Embryonic facial prominence (tissue), 1 donor: ENCODE measurements around the gene UBE2E2.
"Not testable (repeated sequence)": the region's sequence is repeated elsewhere in the genome, so short reads cannot be mapped to it uniquely, and the experiment has no call there.

Source experiments
- DNase-seq: peaks from one replicate; pipeline ENCODE4 v3.0.0-alpha.2; 2016; ENCODE audit errors: extremely low spot score

The UBE2E2 gene

DNA sequence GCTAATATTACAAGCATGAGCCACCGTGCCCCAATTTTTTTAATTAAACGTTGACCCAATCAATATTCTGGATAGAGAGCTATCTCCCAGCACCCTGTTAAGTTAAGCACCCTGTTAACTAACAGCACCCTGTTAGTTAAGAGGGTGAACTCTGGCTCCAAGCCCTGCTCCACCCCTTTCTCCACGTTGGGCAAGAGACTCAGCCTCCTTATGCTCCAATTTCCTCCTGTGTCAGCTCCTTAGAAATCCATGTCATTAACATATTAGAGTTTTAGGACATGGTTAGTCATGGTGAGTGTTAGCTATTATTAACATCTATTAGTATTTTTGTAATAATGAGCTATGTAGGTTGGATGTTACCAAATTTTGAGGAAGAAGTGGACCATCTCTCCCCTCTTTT lies 385.4 kb downstream of the UBE2E2 start:
- no peak for DNase-seq

DNA sequence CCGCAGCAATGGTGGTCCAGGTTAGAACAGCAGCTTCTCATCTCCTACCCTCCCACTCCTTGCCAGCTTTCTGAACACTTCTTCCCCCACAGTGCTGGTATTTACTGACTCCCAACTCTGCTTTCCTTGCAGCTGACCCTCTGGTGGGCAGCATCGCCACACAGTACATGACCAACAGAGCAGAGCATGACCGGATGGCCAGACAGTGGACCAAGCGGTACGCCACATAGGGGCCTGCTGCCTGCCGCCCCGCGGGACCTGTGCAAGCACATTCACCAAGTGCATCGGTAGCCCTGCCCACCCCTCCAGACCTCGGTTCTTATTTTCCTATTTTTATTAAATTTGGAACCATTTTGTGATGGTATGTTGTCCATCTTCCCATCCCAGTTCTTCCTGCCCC lies 386.5 kb downstream of the UBE2E2 start:
- no peak for DNase-seq

DNA sequence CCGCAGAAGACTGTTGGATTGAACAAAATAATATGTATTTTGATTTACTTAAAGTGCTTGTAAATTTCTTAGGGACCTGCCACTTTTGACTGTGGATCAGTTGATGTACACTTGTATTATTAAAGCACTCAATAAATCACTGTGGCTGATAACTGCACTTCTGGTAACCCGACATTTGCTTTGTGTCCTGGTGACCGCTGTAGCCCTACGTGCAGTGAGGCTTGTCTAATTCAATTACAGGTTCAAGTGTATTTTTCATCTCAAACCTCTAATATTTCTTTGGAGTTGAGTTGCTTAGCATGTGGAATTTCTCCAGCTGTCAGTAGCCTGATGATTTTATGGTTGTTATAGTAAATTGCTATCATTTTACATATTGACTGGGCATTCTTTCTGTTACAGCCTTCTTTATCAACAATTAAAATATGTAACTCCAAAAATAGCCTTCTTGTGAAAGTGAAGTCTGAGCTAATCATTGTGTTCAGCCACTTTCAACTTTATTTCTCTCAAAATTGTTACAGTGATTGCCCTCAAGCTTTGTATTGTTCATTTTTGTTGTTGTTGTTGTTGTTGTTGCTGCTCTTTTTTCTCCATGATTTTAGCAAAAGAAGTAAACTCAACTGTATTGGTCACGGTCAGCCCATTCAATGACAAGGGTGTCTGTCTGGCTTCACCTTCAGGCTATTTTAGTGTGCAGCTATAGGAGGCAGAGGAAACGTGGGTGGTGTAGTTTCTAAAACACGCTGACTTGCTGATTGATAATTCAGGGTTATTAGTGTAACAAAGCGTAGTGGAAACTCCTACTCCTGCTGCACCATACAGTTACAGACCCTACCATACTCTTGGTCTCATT lies 387.5 kb downstream of the UBE2E2 start:
- no peak for DNase-seq

DNA sequence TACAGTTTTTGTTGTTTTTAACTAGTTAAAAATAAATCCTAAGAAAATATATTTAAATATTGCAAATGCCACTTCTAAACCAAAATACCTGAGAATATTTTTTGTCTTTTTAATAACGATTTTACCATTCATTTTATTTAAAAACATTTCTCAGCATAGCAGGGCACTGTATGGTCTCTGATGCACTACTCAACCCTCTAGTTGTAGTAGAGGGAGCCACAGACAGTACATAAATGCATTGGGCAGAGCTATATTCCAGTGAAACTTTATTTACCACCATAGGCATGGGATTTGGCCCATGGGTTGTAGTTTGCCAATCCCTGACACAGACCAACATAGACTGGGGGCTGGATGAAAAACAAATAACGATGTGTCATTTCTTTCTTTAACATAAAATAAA lies 388.2 kb downstream of the UBE2E2 start:
- DNase-seq = no peak

DNA sequence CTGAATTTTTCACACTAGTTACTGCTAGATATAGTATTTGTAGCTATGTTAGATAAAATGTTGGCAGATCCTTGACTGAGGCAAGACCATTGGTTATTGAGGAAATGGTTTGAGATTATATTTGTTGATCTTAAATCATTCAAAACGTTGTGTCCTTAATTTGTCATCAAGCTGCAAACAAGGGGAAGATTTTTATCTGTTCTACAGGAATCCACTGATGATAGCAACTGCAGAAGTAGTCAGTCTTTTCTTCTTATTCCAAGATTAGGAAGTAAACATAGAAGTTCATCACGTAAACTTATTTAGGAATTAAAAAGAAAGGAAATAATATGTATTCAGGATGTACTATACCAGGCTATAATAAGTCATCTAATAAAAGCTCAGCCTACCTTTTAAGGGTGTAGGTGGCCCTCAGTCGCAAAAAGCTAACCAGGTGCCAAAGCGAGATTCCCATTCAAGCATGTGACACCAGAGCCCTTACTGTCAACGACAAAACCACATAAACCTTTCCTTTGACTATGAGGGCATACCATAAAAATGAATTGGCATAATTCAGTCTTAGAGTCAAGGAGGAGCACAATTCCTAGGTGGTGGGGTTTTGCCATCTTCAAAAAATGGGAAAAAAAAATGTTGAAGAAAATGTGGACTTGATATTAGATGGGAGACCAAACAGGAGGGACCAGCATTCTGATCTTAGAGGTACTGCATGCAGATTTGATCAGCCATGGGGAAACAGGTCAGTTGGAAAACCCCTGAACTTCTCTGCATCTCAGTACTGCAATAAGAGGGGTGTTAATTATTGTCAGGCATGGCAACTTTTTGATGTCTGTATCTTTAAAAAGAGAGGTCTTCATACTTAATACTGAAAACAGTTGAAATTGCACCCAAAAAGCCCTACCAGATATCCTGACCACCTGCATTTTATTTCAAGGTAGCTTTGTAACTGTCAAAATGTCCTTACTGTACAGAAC lies 390.1 kb downstream of the UBE2E2 start:
- no peak for DNase-seq

DNA sequence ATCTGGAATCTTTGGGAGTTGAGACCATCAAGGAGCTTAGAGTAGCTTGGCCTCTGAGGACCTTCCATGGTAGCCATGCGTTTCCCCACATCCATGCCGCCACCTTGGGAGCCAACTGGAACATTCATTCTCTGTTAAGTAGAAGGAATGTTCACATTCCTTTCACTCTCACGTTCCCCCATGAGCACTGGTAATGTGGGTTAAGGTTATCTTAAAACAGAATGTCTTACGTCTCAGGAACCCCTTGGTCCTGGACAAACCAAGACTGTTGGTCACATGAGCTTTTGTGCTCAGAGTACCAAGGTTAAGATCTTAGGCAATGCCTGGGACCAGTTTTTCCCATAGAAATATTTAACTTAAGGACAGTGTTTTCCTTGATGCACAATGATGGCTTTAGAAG lies 390.9 kb downstream of the UBE2E2 start:
- DNase-seq = no peak

DNA sequence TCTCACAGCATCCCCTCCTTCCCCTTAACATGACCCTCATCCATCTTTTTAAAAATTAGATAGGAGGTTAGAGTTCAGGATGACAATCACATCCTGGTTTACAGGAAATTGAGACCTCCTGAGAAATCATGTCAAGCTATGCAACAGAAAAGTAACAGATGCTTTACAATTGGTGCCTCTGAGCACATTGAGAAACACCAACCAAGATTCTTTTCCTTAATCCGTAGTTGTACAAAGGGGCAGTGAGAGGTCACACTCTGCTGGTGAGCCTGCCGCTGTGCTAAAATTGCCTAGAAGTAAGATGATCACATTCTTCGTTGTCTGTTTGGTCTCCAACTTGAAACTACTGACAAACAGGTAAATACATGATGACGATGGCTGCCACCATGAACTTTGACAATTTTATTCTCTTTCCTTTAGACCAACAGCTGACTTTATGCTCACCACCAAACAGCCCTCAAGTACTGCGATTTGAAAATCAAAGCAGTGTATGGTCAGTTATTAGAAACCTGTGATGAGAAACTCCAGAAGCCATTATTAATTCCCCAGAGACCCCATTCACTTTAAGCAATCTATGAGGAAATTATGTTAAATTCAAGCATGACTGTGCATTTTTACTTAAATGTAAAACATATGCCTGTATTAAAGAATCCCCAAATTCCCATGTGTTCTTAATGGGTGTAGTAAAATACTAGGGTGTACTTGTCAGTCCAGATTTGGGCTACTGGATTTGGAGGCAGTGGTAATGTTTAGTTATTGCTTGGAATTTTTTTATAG lies 392.0 kb downstream of the UBE2E2 start:
- DNase-seq = no peak

DNA sequence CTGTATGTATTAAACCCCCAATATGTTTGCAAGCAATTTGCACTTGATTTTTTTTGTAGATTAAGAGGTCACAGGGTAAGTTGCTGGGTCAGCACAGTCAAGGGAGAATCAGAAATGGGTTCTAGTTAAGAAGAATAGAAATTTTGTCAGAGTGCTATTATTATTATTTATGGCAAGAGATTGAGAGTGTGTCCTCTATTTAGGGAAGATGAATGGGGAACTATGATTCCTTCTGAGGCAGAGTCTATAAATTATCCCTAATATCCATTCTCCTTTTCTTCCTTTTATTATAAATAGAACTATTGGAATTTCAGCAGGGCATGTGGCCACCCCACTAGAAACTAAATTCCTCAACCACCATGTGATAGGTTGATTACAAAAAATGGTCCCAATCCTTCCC lies 392.7 kb downstream of the UBE2E2 start:
- DNase-seq = no peak

DNA sequence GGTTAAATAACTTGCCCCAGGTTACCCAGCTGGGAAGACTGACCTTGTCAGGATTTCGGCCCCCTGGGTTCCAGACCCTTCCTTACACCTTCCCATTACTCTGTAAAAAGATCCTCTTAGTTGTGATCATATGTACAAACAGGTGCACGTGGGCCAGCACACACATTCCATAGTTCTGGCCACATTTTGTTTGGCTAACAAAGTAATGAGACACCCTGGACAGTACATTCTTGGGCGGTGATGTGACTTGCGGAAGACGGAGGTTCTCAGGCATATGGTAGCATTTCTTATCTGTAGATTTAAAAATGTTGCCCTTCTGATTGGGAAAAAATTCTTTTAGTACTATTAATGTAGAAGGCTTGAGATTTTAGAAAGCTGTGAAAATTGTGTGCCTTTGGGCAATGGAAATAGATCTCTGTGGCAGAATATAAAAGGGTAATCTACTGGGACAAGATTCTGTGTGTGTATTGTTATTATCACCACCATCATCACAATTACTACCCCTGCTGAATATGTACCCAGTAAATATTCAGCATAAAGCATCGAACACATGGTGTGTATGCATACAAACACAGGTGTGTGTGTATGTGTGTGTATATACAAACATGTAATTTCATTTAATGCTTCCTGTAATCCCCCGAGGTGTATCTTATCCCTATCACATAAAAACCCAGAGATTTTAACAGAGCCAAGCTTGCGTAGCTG lies 397.2 kb downstream of the UBE2E2 start:
- DNase-seq = no peak

DNA sequence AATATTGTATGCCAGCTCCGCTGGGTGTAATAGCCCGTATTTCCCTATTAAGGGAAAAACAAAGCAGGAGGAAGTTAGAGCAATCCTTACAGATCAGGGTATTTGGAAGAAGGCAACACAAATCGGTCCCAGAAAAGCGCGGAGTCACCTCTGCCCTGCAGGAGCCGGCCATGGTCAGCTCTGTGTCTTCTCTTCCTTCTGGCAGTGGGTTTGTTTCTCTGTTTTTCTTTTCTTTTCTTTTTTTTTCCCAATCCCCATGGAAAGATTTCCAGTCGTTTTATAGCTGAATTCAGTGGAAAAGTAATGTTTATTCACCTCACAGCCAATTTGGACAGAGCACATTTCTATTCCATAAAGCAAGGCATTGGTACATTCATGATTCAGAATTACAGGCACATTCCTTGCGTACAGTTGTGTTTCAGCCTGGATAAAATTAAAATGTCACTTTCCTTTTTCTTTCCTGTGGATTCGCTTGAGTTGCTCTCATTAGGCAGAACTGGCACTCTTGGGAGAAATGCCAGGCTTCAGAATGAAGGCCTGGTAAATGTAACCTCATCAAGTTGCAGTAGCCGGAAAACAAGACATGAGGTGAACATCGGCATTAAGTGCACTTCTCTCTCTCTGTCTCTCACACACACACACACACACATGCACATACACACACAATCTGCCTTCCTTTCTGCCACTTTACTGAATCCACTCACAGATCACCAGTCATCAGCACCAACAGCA lies 398.1 kb downstream of the UBE2E2 start:
- no peak for DNase-seq

DNA sequence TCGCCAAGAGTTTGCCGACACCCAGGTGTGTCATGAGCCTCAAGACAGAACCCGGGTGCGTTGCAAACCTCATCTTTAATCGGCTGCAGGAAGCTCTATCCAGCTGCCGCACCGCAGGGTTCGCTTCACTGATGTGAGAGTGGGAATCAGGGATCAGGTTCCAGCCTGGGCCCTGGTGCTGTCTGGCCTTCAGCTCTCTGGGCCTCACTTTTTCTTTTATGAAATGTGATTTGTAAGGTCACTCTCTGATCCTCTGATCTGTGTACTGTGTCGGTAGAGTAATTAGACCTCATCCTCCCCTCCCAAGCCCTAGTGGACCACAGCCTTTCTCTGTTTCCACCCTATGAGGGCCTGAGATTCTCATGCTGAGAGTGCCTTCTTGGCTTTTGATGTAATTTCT lies 399.8 kb downstream of the UBE2E2 start:
- DNase-seq = no peak

DNA sequence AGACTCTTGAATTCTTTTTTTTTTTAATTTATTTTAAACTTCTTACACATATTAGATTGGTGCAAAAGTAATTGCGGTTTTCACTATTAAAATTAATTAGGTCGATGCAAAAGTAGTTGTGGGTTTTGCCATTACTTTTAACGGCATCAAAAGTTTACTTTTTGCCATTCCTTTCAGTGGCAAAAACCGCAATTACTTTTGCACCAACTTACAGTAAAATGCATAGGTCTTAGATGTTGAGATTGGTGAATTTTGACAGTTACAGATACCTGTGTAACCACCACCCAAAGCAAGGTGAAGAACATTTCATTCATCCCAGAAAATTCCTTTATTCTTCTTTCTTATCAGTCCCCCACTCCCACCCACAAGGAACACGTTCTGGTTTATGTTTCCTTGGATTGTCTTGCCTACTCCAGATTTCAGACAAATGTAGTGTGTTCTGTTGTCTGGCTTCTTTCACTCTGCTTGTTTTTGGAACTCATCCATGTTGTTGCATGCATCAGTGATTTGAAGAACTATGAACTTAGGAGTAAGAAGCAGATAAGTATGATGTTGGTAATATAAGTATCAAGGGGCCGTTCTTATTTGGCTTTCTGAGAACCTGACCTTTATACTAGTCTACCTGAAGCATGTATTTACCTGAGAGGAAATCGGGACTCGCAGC lies 404.2 kb downstream of the UBE2E2 start:
- DNase-seq = no peak

DNA sequence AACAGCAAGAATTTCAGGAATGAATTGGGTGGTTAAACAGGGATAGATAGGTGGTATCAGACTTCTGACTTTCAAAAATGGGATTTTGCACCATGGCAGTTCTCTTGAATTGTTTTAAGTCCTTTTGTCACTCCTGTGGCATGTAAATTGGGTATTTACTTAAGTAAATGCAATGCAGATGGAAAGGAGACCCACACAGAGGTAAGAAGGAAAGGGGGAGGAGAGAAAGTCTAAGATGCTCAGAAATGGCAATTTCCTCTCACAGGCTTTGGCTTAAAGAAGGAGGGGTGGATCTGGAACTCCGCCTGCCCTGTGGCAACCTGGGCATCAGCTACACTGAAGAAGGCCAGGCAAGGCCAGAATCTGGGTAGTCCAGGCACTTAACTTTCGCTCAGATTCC lies 405.5 kb downstream of the UBE2E2 start:
- DNase-seq = no peak

DNA sequence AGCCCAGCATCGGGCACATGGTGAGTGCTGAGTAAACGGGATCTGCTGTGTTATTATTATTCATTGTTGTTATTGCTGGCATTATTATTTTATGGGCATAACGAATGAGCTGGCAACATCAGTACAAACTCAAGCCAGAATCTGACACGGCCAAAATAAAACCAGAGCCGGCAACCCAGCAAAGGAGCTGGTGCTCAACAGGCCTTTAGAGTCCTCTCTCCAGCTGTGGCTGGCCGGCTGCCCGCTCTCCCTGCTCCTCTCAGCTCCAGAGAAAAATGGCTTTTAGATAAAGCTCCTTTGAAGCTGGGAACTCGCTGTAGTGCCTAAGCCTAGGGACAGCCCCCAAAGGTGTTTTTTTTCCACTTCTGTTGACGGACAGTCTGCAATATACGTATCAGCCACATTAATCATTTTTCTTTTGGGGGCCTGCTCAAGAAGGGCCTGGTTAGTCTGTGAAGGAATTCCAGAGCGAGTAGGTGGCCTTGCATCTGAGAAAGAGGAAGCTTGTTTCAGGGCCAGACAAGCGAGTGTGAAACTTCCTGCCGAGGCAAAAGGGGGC lies 408.7 kb downstream of the UBE2E2 start:
- DNase-seq = no peak

DNA sequence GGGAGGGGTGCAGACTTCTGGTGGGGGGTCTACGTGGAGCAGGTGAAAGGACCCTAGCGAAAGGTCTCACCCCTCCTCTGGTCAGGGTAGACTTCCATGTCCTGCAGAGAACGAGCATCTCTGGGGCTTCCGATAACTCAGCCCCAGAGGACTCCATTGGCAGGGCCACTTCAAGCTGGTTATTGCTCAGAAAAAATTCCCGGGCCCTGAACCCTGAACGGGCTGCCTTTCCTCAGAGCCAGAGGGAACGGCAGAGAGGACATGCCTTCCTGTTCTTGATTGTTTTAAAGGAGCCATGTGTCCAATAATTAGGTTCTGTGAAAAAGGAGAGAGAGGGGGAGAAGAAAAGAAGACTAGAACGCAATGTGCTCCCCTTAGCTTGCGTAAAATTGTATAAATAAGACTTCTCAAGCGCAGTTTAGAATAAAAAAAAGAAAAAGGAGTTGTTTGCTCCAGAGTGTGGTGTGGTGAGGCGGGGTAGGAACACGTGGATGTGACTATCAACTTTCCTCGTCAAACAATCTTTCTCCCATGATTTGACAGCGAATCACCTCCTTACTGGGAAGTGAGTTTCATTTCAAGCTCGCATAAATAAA lies 409.3 kb downstream of the UBE2E2 start:
- DNase-seq = no peak

DNA sequence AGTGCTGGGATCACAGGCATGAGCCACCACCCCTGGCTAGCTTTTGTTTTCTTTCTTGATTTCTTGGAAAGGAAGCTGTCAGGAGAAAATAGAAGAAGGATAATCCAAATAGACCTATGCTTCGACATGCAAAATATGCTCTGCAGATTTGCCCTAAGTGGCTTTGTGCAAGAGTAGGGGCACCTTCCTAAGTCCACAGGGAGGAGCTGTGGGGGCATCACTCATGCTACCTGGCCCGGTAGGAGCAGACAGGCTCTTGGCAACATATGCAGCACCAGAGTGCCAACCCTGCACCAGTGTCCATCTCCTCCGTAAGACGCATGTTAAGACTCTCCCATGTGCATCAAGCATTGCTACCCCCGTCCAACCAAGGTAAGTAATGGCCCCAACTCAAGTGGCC lies 411.9 kb downstream of the UBE2E2 start:
- DNase-seq = no peak

DNA sequence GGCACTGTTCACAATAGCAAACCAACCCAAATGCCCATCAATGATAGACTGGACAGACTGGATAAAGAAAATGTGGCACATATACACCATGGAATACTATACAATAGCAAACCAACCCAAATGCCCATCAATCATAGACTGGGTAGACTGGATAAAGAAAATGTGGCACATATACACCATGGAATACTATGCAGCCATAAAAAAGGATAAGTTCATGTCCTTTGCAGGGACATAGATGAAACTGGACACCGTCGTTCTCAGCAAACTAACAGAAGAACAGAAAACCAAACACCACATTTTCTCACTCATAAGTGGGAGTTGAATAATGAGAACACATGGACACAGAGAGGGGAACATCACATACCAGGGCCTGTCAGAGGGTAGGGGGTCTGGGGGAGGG lies 415.3 kb downstream of the UBE2E2 start:
- DNase-seq = not testable (repeated sequence)

DNA sequence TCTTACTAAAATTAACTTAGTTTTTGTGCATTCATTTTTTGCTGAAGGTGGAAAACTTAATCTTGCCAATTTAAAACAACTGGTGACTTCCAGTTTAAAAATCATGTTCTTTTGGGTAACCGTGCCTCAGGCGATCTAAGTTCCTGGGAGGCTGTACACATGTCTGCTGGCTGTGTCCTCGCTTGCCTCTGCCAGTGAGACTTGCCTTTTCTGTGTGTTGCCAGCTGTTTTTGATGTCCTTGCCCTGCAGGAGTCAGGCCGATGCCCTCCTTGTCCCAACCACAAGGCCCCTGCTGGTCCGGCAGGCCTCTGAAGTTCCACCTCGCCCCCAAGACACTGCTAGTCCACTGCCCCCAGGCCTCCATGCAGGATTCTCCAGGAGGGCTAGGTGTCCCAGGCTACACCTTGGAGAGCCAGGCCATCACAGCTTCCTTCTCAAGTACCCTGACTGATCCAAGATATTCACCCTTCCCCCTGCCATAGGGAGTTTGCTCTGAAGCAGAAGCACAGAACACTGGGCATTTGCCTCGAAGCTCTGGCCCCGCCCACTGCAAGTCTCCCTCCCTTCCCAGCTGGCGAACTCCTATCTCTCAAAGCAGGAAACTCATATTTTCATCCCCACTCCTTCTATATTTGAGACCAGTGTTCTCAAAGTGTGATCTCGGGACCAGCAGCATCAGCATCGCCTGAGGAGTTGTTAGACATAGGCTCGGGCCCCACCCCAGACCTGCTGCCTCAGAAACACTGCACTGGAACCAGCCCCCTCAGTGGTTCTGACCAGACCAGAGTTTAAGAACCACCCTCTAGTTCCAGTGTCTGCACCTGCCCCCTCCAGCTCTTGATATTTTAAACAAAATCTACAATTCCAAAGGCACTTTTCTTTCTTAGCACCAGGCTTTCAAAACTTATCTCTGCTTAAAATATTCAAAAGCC lies 416.8 kb downstream of the UBE2E2 start:
- no peak for DNase-seq
